Activated naive CD4-positive, alpha-beta T cell treated with anti-CD3 and anti-CD28 coated beads, Interleukin-2, amount 10 ng/mL, durations not matched to agents 7 days and 5 days (primary cell): ENCODE results near the gene FGGY.
"Not testable (repeated sequence)": the region's sequence is repeated elsewhere in the genome, so short reads cannot be mapped to it uniquely, and the experiment has no call there.

Source experiments
- CTCF ChIA-PET: fragments of 350-600 bp; sonication (Branson Sonifier 250); formaldehyde crosslinking; loops from one replicate; lab custom pipeline; 2021; ENCODE audit warnings: antibody characterized with exemption; lab: Charles Lee
- DNase-seq: peaks from one replicate; pipeline ENCODE4 v3.0.0-alpha.2; 2020
- H3K27ac Mint-ChIP-seq: one replicate; pipeline ENCODE4 v1.8.0; 2021; ENCODE audit warnings: mild to moderate bottlenecking, moderate library complexity, mixed read lengths
- H3K27me3 Mint-ChIP-seq: one replicate; pipeline ENCODE4 v1.8.0; 2021; ENCODE audit warnings: mild to moderate bottlenecking, mixed read lengths
- H3K36me3 Mint-ChIP-seq: one replicate; pipeline ENCODE4 v1.8.0; 2021; ENCODE audit warnings: mixed read lengths
- H3K4me1 Mint-ChIP-seq: one replicate; pipeline ENCODE4 v1.8.0; 2021; ENCODE audit warnings: mixed read lengths
- H3K4me3 Mint-ChIP-seq: one replicate; pipeline ENCODE4 v1.8.0; 2021; ENCODE audit warnings: mild to moderate bottlenecking, moderate library complexity, mixed read lengths
- H3K9me3 Mint-ChIP-seq: one replicate; pipeline ENCODE4 v1.8.0; 2021; ENCODE audit warnings: mixed read lengths

FGGY gene

GRCh38 chr1:59332983-59333382 is 36.1 kb downstream of the FGGY start:
- Mint-ChIP-seq H3K9me3 (no peaks in the 10 kb centered on the region), H3K4me1 (peaks cover 35% of the 10 kb centered on the region), H3K36me3 (no peaks in the 10 kb centered on the region), H3K4me3 (no peak overlapping the region), H3K27ac (peak overlapping the region; percentile 86), H3K27me3 (no peaks in the 10 kb centered on the region)
- peak; percentile 23 for DNase-seq
- CTCF ChIA-PET = interaction anchor here (0.6 kb wide), 2 partner anchors 12 to 1954 kb away, joined by 3 to 4 read pairs; no protein-coding TSS in a partner anchor

DNA sequence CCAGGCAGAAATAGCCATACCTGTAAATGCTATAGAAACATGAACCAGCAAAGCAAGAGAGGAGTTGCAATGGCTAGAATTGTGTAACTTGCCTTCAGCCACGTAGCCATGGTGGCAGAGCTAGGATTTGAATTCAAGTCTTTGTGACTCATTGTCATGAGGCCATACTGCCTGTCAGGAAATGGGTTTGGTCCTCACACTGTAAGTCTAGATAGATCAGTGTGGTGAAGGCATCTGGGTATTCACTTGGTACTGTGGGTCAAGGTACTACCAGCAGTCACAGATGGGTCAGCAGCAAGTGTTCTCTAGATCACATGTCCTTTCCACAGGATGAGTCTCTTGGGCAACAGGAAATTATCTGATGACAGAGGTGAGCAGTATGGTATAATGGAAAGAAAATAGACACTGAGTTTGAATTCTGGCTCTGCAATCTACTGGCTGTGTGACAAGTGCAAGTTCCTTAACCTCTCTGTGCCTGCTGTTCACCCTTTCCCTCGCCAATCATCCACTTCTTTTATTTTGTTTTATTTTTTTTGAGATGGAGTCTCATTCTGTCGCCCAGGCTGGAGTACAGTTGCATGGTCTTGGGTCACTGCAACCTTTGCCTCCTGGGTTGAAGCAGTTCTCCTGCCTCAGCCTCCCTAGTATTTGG is 36.9 kb downstream of the FGGY start:
- H3K4me3 Mint-ChIP-seq = no peak overlapping the region
- CTCF ChIA-PET = no interaction called here

DNA sequence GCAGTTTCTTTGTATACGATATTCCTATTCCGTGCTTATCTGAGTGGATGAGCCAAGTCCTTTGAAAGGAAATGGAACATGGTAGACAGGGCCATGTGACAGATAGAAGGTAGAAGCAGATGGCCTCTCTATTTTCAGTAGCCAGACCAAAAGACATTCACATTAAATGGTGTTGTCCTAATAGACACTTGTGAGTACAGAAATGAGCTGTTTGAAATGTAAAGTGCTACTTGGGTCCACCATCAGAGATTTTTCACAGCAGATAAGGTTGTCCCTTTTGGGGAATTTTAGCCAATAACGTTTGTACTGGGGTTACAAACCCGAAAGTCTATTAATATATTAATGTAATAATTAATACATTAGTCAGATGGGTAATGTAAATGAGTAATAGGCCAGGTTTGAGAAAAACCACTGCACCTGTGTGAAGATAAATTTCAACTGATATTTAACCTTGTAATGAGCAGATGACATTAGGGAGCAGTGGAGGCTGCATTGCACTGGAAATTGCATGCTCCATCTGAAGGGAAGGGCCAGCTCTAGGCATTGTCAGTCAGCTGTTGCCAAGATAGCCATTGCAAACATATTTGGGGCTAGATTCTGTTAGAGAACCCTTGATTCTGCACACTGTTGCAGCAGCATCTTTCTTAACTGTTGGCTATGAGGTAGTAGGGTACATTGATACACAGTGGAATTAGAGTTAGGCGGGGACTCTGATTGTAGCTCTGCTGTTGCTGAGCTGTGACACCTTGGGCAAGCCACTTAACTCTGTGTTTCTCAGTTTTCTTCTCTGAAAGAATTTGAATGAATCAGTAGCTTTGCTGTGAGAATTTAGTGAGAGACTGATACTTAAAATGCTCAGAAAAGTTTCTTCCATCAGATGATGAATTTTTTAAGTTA is 43.8 kb downstream of the FGGY start:
- Mint-ChIP-seq H3K27me3 (no peaks in the 10 kb centered on the region), H3K4me1 (no peaks in the 10 kb centered on the region), H3K36me3 (no peaks in the 10 kb centered on the region), H3K9me3 (no peaks in the 10 kb centered on the region), H3K4me3 (no peak overlapping the region), H3K27ac (no peak overlapping the region)
- CTCF ChIA-PET = no interaction called here
- DNase-seq = no peak

More for the DNA sequence above, 36.9 kb downstream of the FGGY start:
- Mint-ChIP-seq H3K4me1 (peaks cover 28% of the 10 kb centered on the region), H3K9me3 (no peaks in the 10 kb centered on the region), H3K36me3 (no peaks in the 10 kb centered on the region), H3K27ac (peak overlapping the region; percentile 86), H3K27me3 (no peaks in the 10 kb centered on the region)
- no peak for DNase-seq

DNA sequence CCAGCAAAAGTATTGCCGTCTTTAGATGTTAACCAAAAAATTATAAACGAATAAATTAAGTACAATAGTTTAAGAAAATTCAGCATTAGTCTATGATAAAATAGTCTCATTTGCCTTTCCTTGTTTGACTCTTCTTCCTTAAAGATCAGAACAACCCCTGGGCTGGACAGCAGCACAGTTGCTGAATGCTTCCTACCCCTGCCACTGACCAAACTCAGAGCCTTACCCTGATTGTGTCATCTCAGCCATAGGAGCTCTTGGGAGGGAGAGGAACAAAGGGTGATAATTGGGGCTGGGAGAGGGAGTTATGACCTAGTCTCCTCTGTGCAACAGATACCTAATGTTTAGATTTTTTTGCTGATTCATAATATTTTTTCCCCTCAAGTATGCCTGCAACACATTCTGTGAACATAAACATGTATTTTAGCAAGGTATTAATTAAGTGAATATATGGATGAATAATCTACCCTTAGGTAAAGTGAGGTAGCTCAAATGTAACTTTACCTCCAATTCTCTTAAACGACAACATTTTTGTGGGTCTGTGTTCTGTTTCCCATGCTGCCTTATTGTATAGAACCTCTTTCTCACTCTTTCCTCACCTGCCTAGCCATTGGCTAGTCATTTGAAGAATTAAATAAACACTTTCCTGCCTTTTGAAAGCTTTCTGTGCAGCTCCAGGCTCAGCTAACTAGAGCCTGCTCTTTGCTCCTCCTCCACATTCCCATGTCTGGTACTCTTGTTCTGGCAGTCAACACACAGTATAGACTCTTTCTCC is 46.1 kb downstream of the FGGY start:
- Mint-ChIP-seq H3K27me3 (no peaks in the 10 kb centered on the region), H3K4me3 (no peak overlapping the region), H3K27ac (no peak overlapping the region), H3K4me1 (no peaks in the 10 kb centered on the region), H3K36me3 (no peaks in the 10 kb centered on the region), H3K9me3 (no peaks in the 10 kb centered on the region)
- CTCF ChIA-PET = no interaction called here
- DNase-seq = no peak

DNA sequence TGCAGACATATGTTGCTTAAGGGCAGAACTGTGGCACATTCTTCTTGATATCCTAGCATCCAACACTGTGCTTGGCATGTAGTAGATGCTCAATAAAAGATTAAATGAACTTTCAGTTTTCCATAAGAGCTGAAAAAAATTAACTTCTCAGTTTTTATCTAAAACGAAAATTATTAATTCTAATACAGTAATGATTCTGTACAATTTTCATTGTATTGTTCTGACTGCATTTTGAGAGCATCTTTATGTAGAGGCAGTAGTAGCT is 46.6 kb downstream of the FGGY start:
- no peaks in the 10 kb centered on the region for H3K27me3 Mint-ChIP-seq
- no peaks in the 10 kb centered on the region for H3K9me3 Mint-ChIP-seq
- CTCF ChIA-PET = no interaction called here
- H3K27ac Mint-ChIP-seq = no peak overlapping the region
- H3K4me3 Mint-ChIP-seq = no peak overlapping the region
- no peak for DNase-seq
- no peaks in the 10 kb centered on the region for H3K36me3 Mint-ChIP-seq
- no peaks in the 10 kb centered on the region for H3K4me1 Mint-ChIP-seq

DNA sequence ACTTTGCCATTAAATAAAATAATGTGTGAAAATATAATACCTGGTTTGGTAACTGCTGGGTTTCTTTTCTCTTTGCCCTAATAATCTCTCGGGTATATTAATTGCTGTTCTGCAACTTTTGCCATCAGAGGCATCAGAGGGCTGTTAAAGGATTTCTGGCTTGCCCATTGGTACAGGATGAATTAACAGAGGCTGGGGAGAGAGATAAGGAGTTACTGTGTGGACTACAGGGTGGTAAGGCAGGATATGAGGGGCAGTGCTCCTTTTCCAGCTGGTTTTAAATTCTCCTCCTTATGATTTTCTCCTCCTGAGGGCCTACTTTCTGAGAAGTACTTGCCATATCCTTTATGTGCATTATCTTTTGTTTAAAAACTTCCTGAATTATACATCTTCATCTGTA is 48.3 kb downstream of the FGGY start:
- Mint-ChIP-seq H3K9me3 (no peaks in the 10 kb centered on the region), H3K4me3 (no peak overlapping the region), H3K27ac (no peak overlapping the region), H3K36me3 (no peaks in the 10 kb centered on the region), H3K4me1 (no peaks in the 10 kb centered on the region), H3K27me3 (no peaks in the 10 kb centered on the region)
- CTCF ChIA-PET = interaction anchor here (1.0 kb wide), 1 partner anchor 27 kb away, joined by 3 read pairs; no protein-coding TSS in a partner anchor
- DNase-seq = no peak

DNA sequence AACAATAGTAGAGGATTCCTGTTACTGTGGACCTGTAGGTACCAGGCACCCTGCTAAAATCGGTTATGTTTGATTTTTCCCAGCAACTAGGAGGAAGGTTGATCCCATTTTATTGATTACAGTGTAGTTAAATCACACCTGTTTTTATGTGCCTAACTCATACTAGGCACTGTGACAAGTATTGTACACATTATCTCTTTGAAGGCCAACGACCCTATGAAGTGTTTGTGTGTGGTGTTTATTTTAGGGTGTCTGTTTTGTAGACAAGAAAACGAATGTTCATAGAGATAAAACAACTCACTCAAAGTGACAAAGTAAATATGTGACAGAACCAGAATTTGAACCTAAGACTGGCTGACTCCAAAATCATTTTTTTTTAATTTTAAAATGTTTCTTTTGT is 49.5 kb downstream of the FGGY start:
- CTCF ChIA-PET = no interaction called here

GRCh38 chr1:59349101-59349500 is 52.2 kb downstream of the FGGY start:
- no peak overlapping the region for H3K4me3 Mint-ChIP-seq
- H3K36me3 Mint-ChIP-seq = no peaks in the 10 kb centered on the region
- no peak for DNase-seq
- no peak overlapping the region for H3K27ac Mint-ChIP-seq
- H3K27me3 Mint-ChIP-seq = no peaks in the 10 kb centered on the region
- no peaks in the 10 kb centered on the region for H3K4me1 Mint-ChIP-seq
- no peaks in the 10 kb centered on the region for H3K9me3 Mint-ChIP-seq
- CTCF ChIA-PET = no interaction called here

More for the DNA sequence above, 49.5 kb downstream of the FGGY start:
- Mint-ChIP-seq H3K27me3 (no peaks in the 10 kb centered on the region), H3K4me1 (no peaks in the 10 kb centered on the region), H3K27ac (no peak overlapping the region), H3K9me3 (no peaks in the 10 kb centered on the region), H3K36me3 (no peaks in the 10 kb centered on the region), H3K4me3 (no peak overlapping the region)
- DNase-seq = no peak

DNA sequence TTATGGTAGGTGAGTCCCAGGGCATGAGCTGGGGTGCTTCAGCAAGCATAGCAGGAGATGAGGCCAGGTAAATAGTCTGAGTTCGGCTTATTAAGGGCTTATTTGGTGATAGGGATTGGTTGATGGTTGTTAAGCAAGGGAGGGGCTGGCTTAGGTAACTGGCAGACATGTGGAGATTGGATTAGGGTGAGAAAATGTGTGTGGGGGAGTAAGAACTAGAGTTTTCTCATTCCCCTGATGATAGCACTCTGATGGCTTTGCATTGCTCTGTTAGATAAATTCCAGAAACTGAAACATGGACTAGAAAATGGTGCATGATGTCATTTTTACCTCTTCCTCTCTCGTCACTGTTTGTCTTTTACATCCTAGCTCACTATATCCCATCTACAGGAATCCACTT is 53.6 kb downstream of the FGGY start:
- no peaks in the 10 kb centered on the region for H3K9me3 Mint-ChIP-seq
- no peaks in the 10 kb centered on the region for H3K36me3 Mint-ChIP-seq
- H3K27me3 Mint-ChIP-seq = no peaks in the 10 kb centered on the region
- H3K4me1 Mint-ChIP-seq = no peaks in the 10 kb centered on the region
- H3K27ac Mint-ChIP-seq = no peak overlapping the region
- CTCF ChIA-PET = no interaction called here
- no peak overlapping the region for H3K4me3 Mint-ChIP-seq
- no peak for DNase-seq

DNA sequence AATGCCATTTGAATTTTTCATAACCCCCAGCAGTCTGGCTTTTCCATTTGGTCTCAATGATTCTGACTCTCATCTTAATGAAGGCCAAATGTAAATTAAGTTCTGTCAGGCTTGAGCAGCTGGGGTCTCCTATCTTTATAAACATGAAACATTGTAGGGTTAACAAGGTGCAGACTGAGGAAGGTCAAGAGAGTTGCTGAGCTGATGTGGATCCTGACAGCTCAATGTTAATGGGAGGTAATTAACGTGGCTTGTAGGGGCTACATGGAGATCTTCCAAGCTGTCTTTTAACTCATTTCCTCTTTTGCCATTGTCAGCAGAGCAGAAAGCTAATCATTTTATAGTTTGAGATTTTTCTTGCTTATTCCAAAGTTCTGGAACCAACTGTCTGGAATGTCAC is 55.2 kb downstream of the FGGY start:
- no peaks in the 10 kb centered on the region for H3K9me3 Mint-ChIP-seq
- H3K27me3 Mint-ChIP-seq = no peaks in the 10 kb centered on the region
- CTCF ChIA-PET = no interaction called here
- DNase-seq = no peak
- no peaks in the 10 kb centered on the region for H3K36me3 Mint-ChIP-seq
- no peak overlapping the region for H3K4me3 Mint-ChIP-seq
- no peak overlapping the region for H3K27ac Mint-ChIP-seq
- no peaks in the 10 kb centered on the region for H3K4me1 Mint-ChIP-seq

DNA sequence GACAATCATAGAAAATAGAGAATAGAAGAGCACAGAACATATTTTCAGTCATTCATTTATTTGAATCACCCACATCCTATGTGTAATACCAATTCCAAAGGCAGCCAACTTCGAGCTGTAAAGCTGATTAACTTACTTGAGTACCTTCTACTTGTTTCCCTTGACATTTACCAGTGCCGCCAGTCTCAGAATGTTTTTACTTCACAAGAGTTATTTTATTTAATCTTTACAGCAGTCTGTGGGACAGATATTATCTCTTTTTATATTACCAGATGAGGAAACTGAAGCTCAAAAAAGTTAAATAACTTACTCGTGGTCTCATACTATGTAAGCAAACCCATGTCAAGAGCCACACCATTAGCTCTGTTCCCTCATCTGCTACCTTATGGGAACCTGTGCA is 56.6 kb downstream of the FGGY start:
- H3K27me3 Mint-ChIP-seq = no peaks in the 10 kb centered on the region
- no peak for DNase-seq
- H3K4me1 Mint-ChIP-seq = no peaks in the 10 kb centered on the region
- CTCF ChIA-PET = no interaction called here
- no peak overlapping the region for H3K27ac Mint-ChIP-seq
- H3K9me3 Mint-ChIP-seq = no peaks in the 10 kb centered on the region
- H3K4me3 Mint-ChIP-seq = no peak overlapping the region
- no peaks in the 10 kb centered on the region for H3K36me3 Mint-ChIP-seq

DNA sequence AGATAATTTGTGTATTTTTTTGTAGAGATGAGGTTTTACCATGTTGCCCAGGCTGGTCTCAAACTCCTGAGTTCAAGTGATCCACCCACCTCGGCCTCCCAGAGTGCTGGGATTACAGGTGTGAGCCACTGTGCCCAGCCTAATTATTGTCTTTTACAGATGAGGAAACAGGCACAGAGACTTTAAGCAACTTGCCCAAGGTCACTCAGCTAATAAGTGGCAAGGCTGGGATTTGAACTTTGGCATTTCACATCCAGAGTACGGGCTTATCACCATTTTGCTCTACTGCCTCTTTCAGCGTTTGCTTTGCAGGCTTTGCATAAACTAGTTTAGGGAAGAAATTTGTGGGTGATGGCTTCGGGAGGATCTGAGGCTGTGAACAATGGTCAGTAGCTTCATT is 57.3 kb downstream of the FGGY start:
- H3K36me3 Mint-ChIP-seq, DNase-seq, H3K4me1 Mint-ChIP-seq, H3K4me3 Mint-ChIP-seq, H3K27ac Mint-ChIP-seq, CTCF ChIA-PET, H3K27me3 Mint-ChIP-seq, H3K9me3 Mint-ChIP-seq: not testable (repeated sequence)

- Mint-ChIP-seq H3K9me3 (no peaks in the 10 kb centered on the region), H3K27me3 (no peaks in the 10 kb centered on the region), H3K4me1 (no peaks in the 10 kb centered on the region), H3K4me3 (no peak overlapping the region), H3K36me3 (no peaks in the 10 kb centered on the region), H3K27ac (no peak overlapping the region)
- DNase-seq = no peak
- CTCF ChIA-PET = interaction anchor here (0.6 kb wide), 1 partner anchor 568 kb away, joined by 3 read pairs; no protein-coding TSS in a partner anchor
These were observed 57.9 kb downstream of the FGGY start for GRCh38 chr1:59354709-59355337.

DNA sequence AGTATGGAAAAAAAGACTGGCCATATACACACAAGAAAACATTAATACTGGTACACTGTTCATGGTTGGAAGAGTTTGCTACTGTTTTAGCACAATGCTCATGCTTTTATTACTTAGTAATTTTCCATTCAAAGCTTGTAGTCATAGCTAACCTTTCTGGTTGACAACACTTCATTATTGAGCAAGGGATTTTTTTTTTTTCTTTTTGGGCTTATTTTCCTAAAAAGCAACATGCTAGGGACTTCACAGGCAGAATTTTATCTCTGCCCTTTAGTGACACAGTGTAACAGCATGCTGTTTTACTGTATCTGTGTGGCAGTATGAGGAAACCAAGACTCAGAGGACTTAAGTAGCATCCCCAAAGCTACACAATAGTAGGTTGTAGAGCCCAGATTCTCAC is 58.5 kb downstream of the FGGY start:
- Mint-ChIP-seq H3K27ac (no peak overlapping the region), H3K4me1 (no peaks in the 10 kb centered on the region), H3K9me3 (no peaks in the 10 kb centered on the region), H3K36me3 (no peaks in the 10 kb centered on the region), H3K27me3 (no peaks in the 10 kb centered on the region), H3K4me3 (no peak overlapping the region)
- no peak for DNase-seq
- CTCF ChIA-PET = interaction anchor here (0.6 kb wide), 1 partner anchor 568 kb away, joined by 3 read pairs; no protein-coding TSS in a partner anchor
